GM12864 (cell line): ENCODE measurements around the gene TRAF7.
"Not testable (repeated sequence)": the region's sequence is repeated elsewhere in the genome, so short reads cannot be mapped to it uniquely, and the experiment has no call there.

Source experiments
- DNase-seq: peaks from one replicate; pipeline ENCODE4 v3.0.0-alpha.2; 2011; ENCODE audit warnings: low read depth
- H3K4me3 ChIP-seq: 2 replicates; pipeline ENCODE4 v1.5.1; 2011; ENCODE audit warnings: mild to moderate bottlenecking, low read depth, low read length, control low read depth
- TF ChIP-seq, protein P1 (sequence below): IDR thresholded peaks from 2 replicates; pipeline ENCODE4 v1.5.1; 2011; ENCODE audit warnings: low read depth, mild to moderate bottlenecking, moderate library complexity, low read length, control low read depth, inconsistent platforms; ENCODE audit errors: missing control alignments

Gene TRAF7

DNA sequence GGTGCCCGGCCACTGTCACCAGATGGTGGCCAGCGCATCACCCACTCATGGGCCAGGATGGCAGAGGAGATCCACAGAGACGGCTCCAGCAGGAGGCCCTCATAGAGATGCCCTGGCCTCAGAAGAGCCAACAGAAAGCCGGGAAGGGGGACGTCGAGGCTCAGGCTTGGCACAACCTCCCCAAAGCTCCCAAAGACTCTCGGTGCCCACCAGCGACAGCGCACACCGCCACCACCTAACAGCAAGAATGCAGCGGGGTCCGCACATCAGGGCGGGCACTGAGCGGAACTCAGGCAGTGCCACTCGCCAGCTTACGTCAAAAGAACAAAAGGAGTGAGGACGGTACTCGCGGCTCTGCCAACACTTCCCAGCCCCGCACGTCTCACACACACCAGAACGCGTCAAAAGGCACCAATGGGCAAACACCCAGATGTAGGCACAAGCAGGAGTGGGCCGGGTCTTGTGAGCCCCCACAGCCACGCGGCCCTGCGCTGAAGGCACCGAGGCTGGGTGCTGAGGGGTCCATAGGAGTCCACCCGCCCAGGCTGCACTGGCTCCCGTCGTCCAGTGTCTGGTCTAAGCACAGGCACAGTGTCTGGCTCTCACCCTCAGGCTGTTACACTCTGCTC is 28.5 kb upstream of the TRAF7 start:
- DNase-seq, H3K4me3 ChIP-seq: not testable (repeated sequence)

- not testable (repeated sequence) for DNase-seq, H3K4me3 ChIP-seq
These were observed 27.8 kb upstream of the TRAF7 start for GRCh38 chr16:2127630-2128280.

DNA sequence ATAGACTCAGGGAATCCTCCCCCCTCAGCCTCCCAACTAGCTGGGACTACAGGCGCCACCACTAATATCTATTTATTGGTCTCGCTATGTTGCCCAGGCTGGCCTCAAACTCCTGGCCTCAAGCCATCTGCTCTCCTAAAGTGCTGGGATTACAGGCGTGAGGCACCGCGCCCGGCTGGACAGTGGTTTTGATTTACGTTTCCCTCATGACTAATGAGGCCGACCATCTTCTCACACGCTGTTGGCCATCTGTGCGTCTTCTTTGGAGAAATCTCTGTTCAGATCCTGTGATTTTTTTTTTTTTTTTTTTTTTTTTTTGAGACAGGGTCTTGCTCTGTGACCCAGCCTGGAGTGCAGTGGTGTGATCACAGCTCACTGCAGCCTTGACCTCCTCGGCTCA is 26.3 kb upstream of the TRAF7 start:
- H3K4me3 ChIP-seq, DNase-seq: not testable (repeated sequence)

DNA sequence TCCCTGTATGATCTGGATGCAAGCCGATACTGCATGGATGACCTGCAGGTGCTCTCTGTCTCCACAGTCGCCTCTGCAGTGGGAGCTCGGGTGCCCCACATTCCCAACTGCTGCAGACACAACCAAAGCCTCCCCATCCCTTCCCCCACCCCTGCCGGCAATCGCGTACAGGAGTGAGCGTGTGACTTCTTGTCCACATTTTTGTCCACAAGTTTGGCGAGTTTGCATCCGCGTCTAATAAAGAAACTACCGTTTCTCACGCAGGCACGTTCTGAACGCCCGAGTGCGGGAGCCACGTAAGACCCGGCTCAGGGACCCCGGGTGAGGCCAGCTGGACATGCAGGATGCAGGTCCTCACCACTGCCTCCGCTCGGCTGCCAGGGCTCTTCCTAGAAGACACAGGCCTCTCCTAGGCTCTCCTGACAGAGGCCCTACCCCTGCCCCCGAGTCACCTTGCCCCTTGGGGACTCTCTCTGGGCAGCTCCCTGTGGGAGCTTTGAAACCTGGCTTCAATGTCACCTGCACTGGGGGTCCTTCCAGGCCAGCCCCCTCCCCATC is 25.6 kb upstream of the TRAF7 start:
- not testable (repeated sequence) for DNase-seq, H3K4me3 ChIP-seq

DNA sequence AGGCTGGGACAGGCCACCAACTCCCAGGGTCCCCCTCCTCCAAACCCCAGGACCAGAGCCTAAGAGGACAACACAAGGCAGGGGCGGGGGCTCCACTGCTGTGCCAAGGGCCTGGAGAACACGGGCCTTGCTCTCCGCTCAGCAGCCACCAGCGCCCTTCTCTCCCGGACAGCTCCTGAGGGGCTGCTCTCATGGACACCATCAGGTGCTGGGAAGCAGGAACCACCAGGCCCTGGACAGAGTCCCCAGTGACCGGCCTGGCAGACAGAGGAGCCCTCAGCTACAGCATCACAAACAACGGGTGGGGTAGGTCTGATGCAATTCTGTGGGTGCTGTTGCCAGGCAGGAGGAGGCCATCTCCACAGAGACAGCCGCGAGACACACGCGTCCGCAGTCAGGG is 21.8 kb upstream of the TRAF7 start:
- DNase-seq, H3K4me3 ChIP-seq: not testable (repeated sequence)

DNA sequence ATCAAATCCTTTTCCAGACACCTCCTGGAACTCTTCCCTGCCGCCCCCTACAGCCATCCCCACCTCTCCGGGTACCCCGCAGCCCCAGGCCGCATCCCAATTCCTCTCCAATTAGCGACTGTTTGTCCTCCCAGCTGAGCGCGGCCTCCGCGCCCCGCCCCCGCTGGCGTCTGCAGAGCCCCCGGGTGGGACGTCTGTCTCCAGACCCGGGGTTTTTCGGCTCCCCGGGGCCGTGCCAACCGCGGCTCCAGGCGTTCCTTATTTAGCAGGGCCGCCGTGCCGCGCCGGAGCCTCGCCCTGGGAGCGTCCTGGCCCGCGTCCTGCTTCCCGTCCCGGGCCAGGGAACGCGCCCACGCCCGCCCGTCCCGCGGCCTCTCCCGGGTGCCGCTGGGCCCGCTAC is 20.5 kb upstream of the TRAF7 start:
- DNase-seq, result not testable (repeated sequence)
- H3K4me3 ChIP-seq, result peak overlapping the region; percentile 47

- peak; percentile 73 for DNase-seq
- peak within 1 kb of the TSS; percentile 55 for H3K4me3 ChIP-seq
These were observed 19.7 kb upstream of the TRAF7 start, which contains the start of gene PKD1 for GRCh38 chr16:2135770-2136490. TSS of gene PKD1 (minus strand) at chr16:2135898. CDS start at chr16:2135689, 209 bp downstream.

GRCh38 chr16:2142942-2143877 is 12.4 kb upstream of the TRAF7 start:
- no peak for DNase-seq
- H3K4me3 ChIP-seq, result no peak overlapping the region
- TF ChIP-seq, protein P1, sequence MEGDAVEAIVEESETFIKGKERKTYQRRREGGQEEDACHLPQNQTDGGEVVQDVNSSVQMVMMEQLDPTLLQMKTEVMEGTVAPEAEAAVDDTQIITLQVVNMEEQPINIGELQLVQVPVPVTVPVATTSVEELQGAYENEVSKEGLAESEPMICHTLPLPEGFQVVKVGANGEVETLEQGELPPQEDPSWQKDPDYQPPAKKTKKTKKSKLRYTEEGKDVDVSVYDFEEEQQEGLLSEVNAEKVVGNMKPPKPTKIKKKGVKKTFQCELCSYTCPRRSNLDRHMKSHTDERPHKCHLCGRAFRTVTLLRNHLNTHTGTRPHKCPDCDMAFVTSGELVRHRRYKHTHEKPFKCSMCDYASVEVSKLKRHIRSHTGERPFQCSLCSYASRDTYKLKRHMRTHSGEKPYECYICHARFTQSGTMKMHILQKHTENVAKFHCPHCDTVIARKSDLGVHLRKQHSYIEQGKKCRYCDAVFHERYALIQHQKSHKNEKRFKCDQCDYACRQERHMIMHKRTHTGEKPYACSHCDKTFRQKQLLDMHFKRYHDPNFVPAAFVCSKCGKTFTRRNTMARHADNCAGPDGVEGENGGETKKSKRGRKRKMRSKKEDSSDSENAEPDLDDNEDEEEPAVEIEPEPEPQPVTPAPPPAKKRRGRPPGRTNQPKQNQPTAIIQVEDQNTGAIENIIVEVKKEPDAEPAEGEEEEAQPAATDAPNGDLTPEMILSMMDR, result no peak

GRCh38 chr16:2143878-2144485 is 11.6 kb upstream of the TRAF7 start:
- TF ChIP-seq, protein P1, result no peak
- H3K4me3 ChIP-seq, result no peak overlapping the region
- DNase-seq, result no peak

DNA sequence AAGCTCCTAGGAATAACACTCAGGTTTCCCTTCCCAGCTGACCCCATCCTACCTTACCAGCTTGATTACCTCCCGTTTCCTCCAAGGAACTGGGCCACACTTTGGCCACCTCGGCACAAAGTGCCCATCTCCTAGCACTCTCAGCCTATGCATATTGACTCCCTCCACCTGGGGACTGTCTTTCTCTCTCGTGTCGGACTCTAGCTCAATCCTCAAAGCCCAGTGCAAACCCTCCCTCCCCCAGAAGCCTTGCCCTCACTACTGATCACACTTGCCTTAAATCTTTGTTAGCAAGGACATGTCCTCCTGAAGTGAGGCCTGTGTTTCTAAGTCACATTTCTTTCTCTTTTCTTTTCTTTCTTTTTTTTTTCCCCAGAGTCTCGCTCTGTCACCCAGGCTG is 9.7 kb upstream of the TRAF7 start:
- no peak overlapping the region for H3K4me3 ChIP-seq

More for the DNA sequence above, 9.7 kb upstream of the TRAF7 start:
- no peak for DNase-seq
- TF ChIP-seq, protein P1, result no peak
